ENCODE measurements around the gene RNF208.

DNA sequence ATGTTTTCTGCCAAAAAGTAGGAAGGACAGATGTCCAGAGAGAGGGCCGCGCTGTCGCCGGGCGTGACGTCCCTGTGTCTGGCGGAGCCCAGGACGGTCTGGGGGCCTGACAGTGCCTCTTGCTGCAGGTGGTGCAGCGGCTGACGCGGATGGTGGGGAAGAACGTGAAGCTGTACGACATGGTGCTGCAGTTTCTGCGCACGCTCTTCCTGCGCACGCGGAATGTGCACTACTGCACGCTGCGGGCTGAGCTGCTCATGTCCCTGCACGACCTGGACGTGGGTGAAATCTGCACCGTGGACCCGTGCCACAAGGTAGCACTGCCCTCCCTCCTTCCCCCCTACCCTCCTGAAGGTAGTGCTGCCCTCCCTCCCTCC, 40.9 kb upstream of the RNF208 start:
- TF ChIP-seq, protein P1, sequence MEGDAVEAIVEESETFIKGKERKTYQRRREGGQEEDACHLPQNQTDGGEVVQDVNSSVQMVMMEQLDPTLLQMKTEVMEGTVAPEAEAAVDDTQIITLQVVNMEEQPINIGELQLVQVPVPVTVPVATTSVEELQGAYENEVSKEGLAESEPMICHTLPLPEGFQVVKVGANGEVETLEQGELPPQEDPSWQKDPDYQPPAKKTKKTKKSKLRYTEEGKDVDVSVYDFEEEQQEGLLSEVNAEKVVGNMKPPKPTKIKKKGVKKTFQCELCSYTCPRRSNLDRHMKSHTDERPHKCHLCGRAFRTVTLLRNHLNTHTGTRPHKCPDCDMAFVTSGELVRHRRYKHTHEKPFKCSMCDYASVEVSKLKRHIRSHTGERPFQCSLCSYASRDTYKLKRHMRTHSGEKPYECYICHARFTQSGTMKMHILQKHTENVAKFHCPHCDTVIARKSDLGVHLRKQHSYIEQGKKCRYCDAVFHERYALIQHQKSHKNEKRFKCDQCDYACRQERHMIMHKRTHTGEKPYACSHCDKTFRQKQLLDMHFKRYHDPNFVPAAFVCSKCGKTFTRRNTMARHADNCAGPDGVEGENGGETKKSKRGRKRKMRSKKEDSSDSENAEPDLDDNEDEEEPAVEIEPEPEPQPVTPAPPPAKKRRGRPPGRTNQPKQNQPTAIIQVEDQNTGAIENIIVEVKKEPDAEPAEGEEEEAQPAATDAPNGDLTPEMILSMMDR (IDR thresholded peaks at IDR 0.05 in 4 of 5, conservative IDR thresholded peaks at IDR 0.05 in 1 of 5) = no peak
- TF ChIP-seq POLR2A (IDR thresholded peaks at IDR 0.05) = no peak

Measured in gastrocnemius medialis (tissue), 4 donors.